CD14-positive monocyte (primary cell): ENCODE results near the gene GPS2. TPM values are rescaled to one million over a fixed set of nuclear protein-coding genes. Genes with fewer than 3 reads are reported as not detected.

ENCODE experiments used
- DNase-seq, 3 donors: peaks; one replicate each; pipeline ENCODE4 v3.0.0-alpha.2; 2011 to 2022
- H2AFZ ChIP-seq: 2 replicates; pipeline ENCODE4 v1.6.0; 2012; ENCODE audit warnings: mild to moderate bottlenecking, low read depth, low read length, inconsistent platforms; ENCODE audit not compliant: insufficient read depth, poor library complexity, severe bottlenecking
- H3K27ac ChIP-seq, 2 donors: 1 replicate in 1 of 2; 2 replicates in 1 of 2; pipeline ENCODE4 v1.5.1; 2012 to 2013; ENCODE audit warnings: low read length in 2 of 2, control low read depth in 1 of 2, inconsistent platforms in 1 of 2, low read depth in 1 of 2, mild to moderate bottlenecking in 1 of 2
- H3K27me3 ChIP-seq, 2 donors: one replicate each; pipeline versions ENCODE4 v1.6.0 to v1.6.1; 2011 to 2013; ENCODE audit warnings: low read length in 2 of 2; ENCODE audit not compliant: control insufficient read depth in 2 of 2, insufficient read depth in 2 of 2
- H3K36me3 ChIP-seq, 2 donors: replicated peaks in 1 of 2; 1 replicate in 1 of 2; 2 replicates in 1 of 2; pipeline versions ENCODE4 v1.5.1 to v1.6.1; 2012 to 2013; ENCODE audit warnings: low read length in 2 of 2, control low read depth in 1 of 2, inconsistent platforms in 1 of 2, mild to moderate bottlenecking in 1 of 2; ENCODE audit not compliant: insufficient read depth in 2 of 2, control insufficient read depth in 1 of 2
- H3K4me1 ChIP-seq, 2 donors: 1 replicate in 1 of 2; 2 replicates in 1 of 2; pipeline versions ENCODE4 v1.5.1 to v1.6.1; 2012 to 2013; ENCODE audit warnings: low read length in 2 of 2, control low read depth in 1 of 2, inconsistent platforms in 1 of 2, mild to moderate bottlenecking in 1 of 2, moderate library complexity in 1 of 2; ENCODE audit not compliant: insufficient read depth in 2 of 2, control insufficient read depth in 1 of 2
- H3K4me2 ChIP-seq: replicated peaks from 2 replicates; pipeline ENCODE3; 2012; ENCODE audit warnings: low read length, moderate library complexity, mild to moderate bottlenecking; ENCODE audit not compliant: poor library complexity, severe bottlenecking; ENCODE audit errors: extremely low read depth
- H3K4me3 ChIP-seq, 3 experiments: fragments of 200-600 bp in 1 of 3; sonication (generic) in 1 of 3; replicated peaks in 1 of 3; 1 replicate in 2 of 3; 2 replicates in 1 of 3; pipeline ENCODE4 v1.5.1; 2011 to 2013; ENCODE audit warnings: low read length in 3 of 3, mild to moderate bottlenecking in 3 of 3, control low read depth in 2 of 3, low read depth in 2 of 3, inconsistent platforms in 1 of 3, moderate library complexity in 1 of 3
- H3K79me2 ChIP-seq: 2 replicates; pipeline ENCODE4 v1.6.0; 2012; ENCODE audit warnings: mild to moderate bottlenecking, control low read depth, inconsistent platforms, low read length, moderate library complexity; ENCODE audit not compliant: insufficient read depth
- H3K9ac ChIP-seq: 2 replicates; pipeline ENCODE4 v1.6.0; 2017; ENCODE audit warnings: low read length, mild to moderate bottlenecking; ENCODE audit not compliant: insufficient read depth, poor library complexity, severe bottlenecking
- H3K9me3 ChIP-seq, 2 donors: replicated peaks in 1 of 2; 1 replicate in 1 of 2; 2 replicates in 1 of 2; pipeline versions ENCODE4 v1.5.1 to v1.6.1; 2012 to 2013; ENCODE audit warnings: low read length in 2 of 2, control low read depth in 1 of 2; ENCODE audit not compliant: control insufficient read depth in 1 of 2, insufficient read depth in 1 of 2
- H4K20me1 ChIP-seq: 2 replicates; pipeline ENCODE4 v1.6.0; 2012; ENCODE audit warnings: mild to moderate bottlenecking, low read length, control low read depth, moderate library complexity; ENCODE audit not compliant: insufficient read depth
- H3K27ac Mint-ChIP-seq, 7 donors: one replicate each; pipeline ENCODE4 v1.8.0; 2020; ENCODE audit warnings: mild to moderate bottlenecking in 7 of 7, mixed read lengths in 7 of 7, moderate library complexity in 6 of 7, inconsistent platforms in 2 of 7
- H3K27me3 Mint-ChIP-seq, 3 donors: one replicate each; pipeline ENCODE4 v1.8.0; 2021 to 2022; ENCODE audit warnings: low read depth in 3 of 3, mild to moderate bottlenecking in 3 of 3, mixed read lengths in 3 of 3, moderate library complexity in 3 of 3, inconsistent platforms in 1 of 3
- H3K36me3 Mint-ChIP-seq, 2 donors: one replicate each; pipeline ENCODE4 v1.8.0; 2020; ENCODE audit warnings: mixed read lengths in 2 of 2, inconsistent platforms in 1 of 2, mild to moderate bottlenecking in 1 of 2
- H3K4me1 Mint-ChIP-seq: one replicate; pipeline ENCODE4 v1.8.0; 2020; ENCODE audit warnings: mild to moderate bottlenecking, mixed read lengths
- H3K4me3 Mint-ChIP-seq, 2 donors: one replicate each; pipeline ENCODE4 v1.8.0; 2020; ENCODE audit warnings: mild to moderate bottlenecking in 2 of 2, mixed read lengths in 2 of 2, moderate library complexity in 1 of 2
- H3K9me3 Mint-ChIP-seq, 7 donors: one replicate each; pipeline ENCODE4 v1.8.0; 2020 to 2022; ENCODE audit warnings: mixed read lengths in 7 of 7, mild to moderate bottlenecking in 6 of 7, moderate library complexity in 6 of 7, inconsistent platforms in 2 of 7
- CTCF ChIP-seq: fragments of 200-600 bp; IDR thresholded peaks from one replicate; pipeline ENCODE4 v1.8.0; 2022; ENCODE audit warnings: antibody characterized with exemption, mild to moderate bottlenecking
- WGBS: methylation state at CpG from one replicate; pipeline ENCODE4 v1.1.5; 2013; ENCODE audit warnings: missing lambda C conversion rate; ENCODE audit not compliant: insufficient coverage; 5-methylcytosine and 5-hydroxymethylcytosine counted together
- intact Hi-C, 2 donors: fragments of 100-400 bp; cut with micrococcal nuclease; formaldehyde crosslinking; loops; one replicate each; pipeline versions ENCODE4 v1.15.0 to v1.15.1; 2023
- polyA plus RNA-seq, 3 donors: library from polyadenylated mRNA; depleted of rRNA in 1 of 3; unstranded in 2 of 3; stranded (reverse) in 1 of 3; fragments of 300-500 nt in 2 of 3; fragments of >200 nt in 1 of 3; fragmentation: Illumina TruSeq in 2 of 3; gene quantifications; 1 replicate in 2 of 3; 2 replicates in 1 of 3; pipeline ENCODE4 v1.2.3, GENCODE V29; 2012 to 2021

Gene GPS2
- polyA plus RNA-seq, 3 donors: 53.5 to 162 (median 59.6) TPM

GRCh38 chr17:7326186-7326585, 11.0 kb upstream of the GPS2 start:
- intact Hi-C loops: loop anchor here in 1 of 2 donors (10.0 kb wide), 1 partner anchor 249 kb away; the partner anchor contains the start of gene CD68
- no peak overlapping the region for H3K4me3 Mint-ChIP-seq
- no peak overlapping the region for H3K4me2 ChIP-seq
- no peak overlapping the region for H3K27ac ChIP-seq
- H3K27me3 ChIP-seq: no peaks in the 10 kb centered on the region
- H3K36me3 ChIP-seq: peaks cover 48 to 56% of the 10 kb centered on the region in 2 donors
- peaks cover 18% of the 10 kb centered on the region for H3K79me2 ChIP-seq
- no peaks in the 10 kb centered on the region for H3K9me3 ChIP-seq
- H3K4me1 ChIP-seq: peaks cover 24 to 27% of the 10 kb centered on the region in 2 donors
- H3K4me1 Mint-ChIP-seq: peaks cover 19% of the 10 kb centered on the region
- DNase-seq: no peak
- peaks cover 43 to 59% of the 10 kb centered on the region in 2 donors for H3K36me3 Mint-ChIP-seq
- no peak overlapping the region for H3K9ac ChIP-seq
- H3K9me3 Mint-ChIP-seq: no peaks in the 10 kb centered on the region
- H3K4me3 ChIP-seq: no peak overlapping the region
- H4K20me1 ChIP-seq: peaks cover 7% of the 10 kb centered on the region
- peaks cover 0 to 2% (median 0%) of the 10 kb centered on the region in 3 donors for H3K27me3 Mint-ChIP-seq
- H2AFZ ChIP-seq: no peak overlapping the region
- WGBS: 100% methylated on average over 1 of the region's 11 CpGs
- TF ChIP-seq CTCF: no peak
- no peak overlapping the region for H3K27ac Mint-ChIP-seq

DNA sequence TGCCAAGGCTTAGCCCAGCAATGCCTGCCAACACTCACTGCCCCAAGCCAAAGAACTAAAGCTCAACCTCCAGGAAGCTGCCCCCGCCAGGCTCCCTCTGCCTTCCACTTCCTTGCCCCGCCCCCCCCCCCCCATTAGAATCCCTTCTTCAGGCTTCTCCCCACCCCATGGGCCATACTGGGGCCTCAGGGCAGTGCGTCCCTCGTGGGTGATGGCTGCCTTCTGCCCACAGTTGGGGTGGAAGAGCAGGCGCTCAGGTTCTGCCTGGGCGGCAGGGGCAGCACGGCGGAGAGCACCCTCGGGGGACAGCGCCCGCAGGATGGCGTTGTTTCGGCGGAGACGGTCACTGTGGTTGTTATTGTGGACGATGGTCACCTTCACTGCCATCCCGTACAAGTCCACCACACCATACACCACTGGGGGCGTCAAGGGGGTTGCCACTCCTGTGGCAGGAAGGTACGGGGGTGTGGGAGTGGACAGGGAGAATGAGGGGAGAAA, 9.9 kb upstream of the GPS2 start:
- WGBS: 96% methylated on average over 8 of the region's 19 CpGs
- no peaks in the 10 kb centered on the region for H3K9me3 Mint-ChIP-seq
- Histone ChIP-seq H2AFZ (no peak overlapping the region), H3K4me1 (peaks cover 16 to 18% of the 10 kb centered on the region in 2 donors), H3K9me3 (no peaks in the 10 kb centered on the region), H3K4me2 (no peak overlapping the region), H3K27ac (no peak overlapping the region), H4K20me1 (peaks cover 7% of the 10 kb centered on the region), H3K36me3 (peaks cover 59 to 67% of the 10 kb centered on the region in 2 donors), H3K79me2 (peaks cover 18% of the 10 kb centered on the region), H3K27me3 (no peaks in the 10 kb centered on the region), H3K4me3 (no peak overlapping the region), H3K9ac (no peak overlapping the region)
- intact Hi-C loops: loop anchor here in 1 of 2 donors (10.0 kb wide), 1 partner anchor 250 kb away; the partner anchor contains the start of gene CD68
- H3K27ac Mint-ChIP-seq: peak overlapping the region in 1 of 7 donors; percentile 78
- TF ChIP-seq CTCF: no peak
- DNase-seq: no peak
- peaks cover 16% of the 10 kb centered on the region for H3K4me1 Mint-ChIP-seq
- H3K4me3 Mint-ChIP-seq: no peak overlapping the region
- H3K36me3 Mint-ChIP-seq: peaks cover 48 to 70% of the 10 kb centered on the region in 2 donors
- peaks cover 0 to 2% (median 0%) of the 10 kb centered on the region in 3 donors for H3K27me3 Mint-ChIP-seq
